ENCODE results near the gene MFAP3L.

- no peak for TF ChIP-seq POLR2A (IDR thresholded peaks at IDR 0.05)
- no peak for TF ChIP-seq CTCF (IDR thresholded peaks at IDR 0.05)
These were observed 77.9 kb downstream of the MFAP3L start for GRCh38 chr4:169948271-169948670.
